ENCODE measurements around the gene ZNF185. TPM values are rescaled to one million over a fixed set of nuclear protein-coding genes. Genes with fewer than 3 reads are reported as not detected.

Gene ZNF185
- total RNA-seq, 1 donor, result 4.7 TPM

DNA sequence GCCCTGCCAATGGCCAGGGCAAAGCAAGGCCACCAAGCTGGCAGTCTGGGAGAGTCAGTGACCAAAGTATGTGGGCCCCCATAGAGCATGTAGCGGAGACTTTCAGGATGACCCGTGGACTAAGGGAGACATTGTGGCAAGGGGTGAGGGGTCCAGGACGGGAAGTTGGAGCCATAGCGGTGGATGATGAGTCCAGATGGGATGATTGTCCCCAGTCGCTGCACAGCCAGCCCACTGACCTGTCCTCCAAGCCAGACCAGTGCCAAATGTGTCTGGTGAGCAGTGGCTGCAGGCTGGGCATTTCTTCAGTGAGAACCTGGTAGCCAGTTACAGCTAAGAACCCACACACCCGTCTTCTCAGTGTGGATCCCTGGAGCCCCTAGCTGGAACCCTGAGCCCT is 34.3 kb downstream of the ZNF185 start:
- DNase-seq (ENCODE audit: low read depth), result no peak
- no peak overlapping the region for H3K4me3 ChIP-seq (ENCODE audit: low read depth, low read length)
- TF ChIP-seq, protein P1, sequence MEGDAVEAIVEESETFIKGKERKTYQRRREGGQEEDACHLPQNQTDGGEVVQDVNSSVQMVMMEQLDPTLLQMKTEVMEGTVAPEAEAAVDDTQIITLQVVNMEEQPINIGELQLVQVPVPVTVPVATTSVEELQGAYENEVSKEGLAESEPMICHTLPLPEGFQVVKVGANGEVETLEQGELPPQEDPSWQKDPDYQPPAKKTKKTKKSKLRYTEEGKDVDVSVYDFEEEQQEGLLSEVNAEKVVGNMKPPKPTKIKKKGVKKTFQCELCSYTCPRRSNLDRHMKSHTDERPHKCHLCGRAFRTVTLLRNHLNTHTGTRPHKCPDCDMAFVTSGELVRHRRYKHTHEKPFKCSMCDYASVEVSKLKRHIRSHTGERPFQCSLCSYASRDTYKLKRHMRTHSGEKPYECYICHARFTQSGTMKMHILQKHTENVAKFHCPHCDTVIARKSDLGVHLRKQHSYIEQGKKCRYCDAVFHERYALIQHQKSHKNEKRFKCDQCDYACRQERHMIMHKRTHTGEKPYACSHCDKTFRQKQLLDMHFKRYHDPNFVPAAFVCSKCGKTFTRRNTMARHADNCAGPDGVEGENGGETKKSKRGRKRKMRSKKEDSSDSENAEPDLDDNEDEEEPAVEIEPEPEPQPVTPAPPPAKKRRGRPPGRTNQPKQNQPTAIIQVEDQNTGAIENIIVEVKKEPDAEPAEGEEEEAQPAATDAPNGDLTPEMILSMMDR (IDR thresholded peaks at IDR 0.05; ENCODE audit: insufficient read depth, low read length), result no peak

DNA sequence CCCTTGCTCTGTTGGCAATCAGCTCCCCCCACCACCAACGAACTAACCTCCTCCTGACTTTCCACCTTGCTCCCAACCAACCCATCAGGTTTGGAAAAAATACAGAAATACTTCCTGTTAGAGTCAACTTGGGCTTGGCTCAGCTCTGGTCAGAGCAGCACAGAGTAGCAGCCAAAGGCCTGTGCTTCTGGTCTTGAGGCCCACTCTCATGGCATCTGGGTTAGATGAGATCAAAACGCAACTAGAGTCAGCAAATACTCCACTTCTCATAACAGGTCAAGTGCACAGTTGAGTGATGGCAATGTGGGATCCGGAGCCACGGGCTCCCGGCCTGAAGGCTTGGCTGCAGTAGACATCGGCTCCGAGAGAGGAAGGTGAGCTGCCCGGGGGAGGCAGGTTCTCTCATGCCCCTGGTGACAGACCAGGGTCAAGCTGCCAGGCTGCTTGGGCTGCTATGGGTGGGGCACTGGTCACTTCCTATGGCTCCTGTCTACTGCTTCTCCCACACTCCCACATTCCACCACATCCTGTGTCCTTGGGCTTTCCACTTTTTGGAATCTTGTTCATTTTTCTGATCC is 34.8 kb downstream of the ZNF185 start:
- TF ChIP-seq, protein P1 (IDR thresholded peaks at IDR 0.05; ENCODE audit: insufficient read depth, low read length), result no peak
- DNase-seq (ENCODE audit: low read depth), result no peak

GRCh38 chrX:152936306-152936705 is 38.4 kb downstream of the ZNF185 start:
- TF ChIP-seq, protein P1 (IDR thresholded peaks at IDR 0.05; ENCODE audit: insufficient read depth, low read length), result no peak
- H3K4me3 ChIP-seq (ENCODE audit: low read depth, low read length), result no peak overlapping the region
- no peak for DNase-seq (ENCODE audit: low read depth)

More for the DNA sequence above, 34.8 kb downstream of the ZNF185 start:
- H3K4me3 ChIP-seq (ENCODE audit: low read depth, low read length), result no peak overlapping the region

- DNase-seq (ENCODE audit: low read depth), result no peak
- TF ChIP-seq, protein P1 (IDR thresholded peaks at IDR 0.05; ENCODE audit: insufficient read depth, low read length), result no peak
- no peak overlapping the region for H3K4me3 ChIP-seq (ENCODE audit: low read depth, low read length)
Observed at GRCh38 chrX:152937236-152937635, 39.4 kb downstream of the ZNF185 start.

GRCh38 chrX:152941328-152942076 is 43.6 kb downstream of the ZNF185 start:
- TF ChIP-seq, protein P1 (IDR thresholded peaks at IDR 0.05; ENCODE audit: insufficient read depth, low read length), result peak; percentile 70
- H3K4me3 ChIP-seq (ENCODE audit: low read depth, low read length), result peak overlapping the region; percentile 77
- DNase-seq (ENCODE audit: low read depth), result peak; percentile 89

DNA sequence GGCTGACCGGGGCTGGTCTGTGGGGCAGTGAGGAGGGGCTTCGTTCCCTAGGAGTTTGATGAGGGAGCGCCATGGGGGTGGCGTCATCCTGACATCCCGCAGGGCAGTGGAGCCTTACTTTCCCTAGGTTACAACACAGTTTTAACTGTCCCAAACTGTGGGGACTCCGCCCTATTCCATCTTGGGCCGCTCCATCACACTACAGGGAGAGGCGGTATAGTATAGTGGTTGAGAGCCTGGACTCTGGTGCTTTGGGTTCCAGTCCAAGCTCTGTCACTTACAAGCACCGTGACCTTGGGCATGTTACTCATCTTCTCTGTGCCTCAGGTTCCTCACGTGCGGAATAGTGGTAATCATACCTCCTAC is 44.2 kb downstream of the ZNF185 start:
- DNase-seq (ENCODE audit: low read depth), result no peak
- TF ChIP-seq, protein P1 (IDR thresholded peaks at IDR 0.05; ENCODE audit: insufficient read depth, low read length), result no peak
- H3K4me3 ChIP-seq (ENCODE audit: low read depth, low read length), result peak overlapping the region; percentile 69
